ENCODE data around the gene HS6ST3.

Gene HS6ST3

GRCh38 chr13:96203471-96203870 lies 113.6 kb downstream of the HS6ST3 start:
- DNase-seq: no peak

- no peak for DNase-seq
Measured at GRCh38 chr13:96214824-96215445, 125.0 kb downstream of the HS6ST3 start.

- DNase-seq: no peak
Measured at GRCh38 chr13:96216543-96216942, 126.6 kb downstream of the HS6ST3 start.

GRCh38 chr13:96218475-96218874 lies 128.6 kb downstream of the HS6ST3 start:
- no peak for DNase-seq

GRCh38 chr13:96221471-96221870 lies 131.6 kb downstream of the HS6ST3 start:
- DNase-seq: no peak

GRCh38 chr13:96223231-96223630 lies 133.3 kb downstream of the HS6ST3 start:
- DNase-seq: no peak

GRCh38 chr13:96229356-96229755 lies 139.4 kb downstream of the HS6ST3 start:
- DNase-seq: no peak

- DNase-seq: no peak
Measured at GRCh38 chr13:96238241-96238640, 148.3 kb downstream of the HS6ST3 start.

- DNase-seq: no peak
Measured at GRCh38 chr13:96238861-96239260, 149.0 kb downstream of the HS6ST3 start.

GRCh38 chr13:96243376-96243775 lies 153.5 kb downstream of the HS6ST3 start:
- DNase-seq: no peak

- no peak for DNase-seq
Measured at GRCh38 chr13:96248103-96248502, 158.2 kb downstream of the HS6ST3 start.

GRCh38 chr13:96248996-96249395 lies 159.1 kb downstream of the HS6ST3 start:
- DNase-seq: no peak

GRCh38 chr13:96252903-96253302 lies 163.0 kb downstream of the HS6ST3 start:
- DNase-seq: no peak

- no peak for DNase-seq
Measured at GRCh38 chr13:96273196-96273595, 183.3 kb downstream of the HS6ST3 start.

GRCh38 chr13:96274046-96274445 lies 184.1 kb downstream of the HS6ST3 start:
- DNase-seq: no peak

- DNase-seq: no peak
Measured at GRCh38 chr13:96279904-96280303, 190.0 kb downstream of the HS6ST3 start.

GRCh38 chr13:96284971-96285370 lies 195.1 kb downstream of the HS6ST3 start:
- no peak for DNase-seq

- DNase-seq: no peak
Measured at GRCh38 chr13:96285729-96286128, 195.8 kb downstream of the HS6ST3 start.

GRCh38 chr13:96294930-96295881 lies 205.3 kb downstream of the HS6ST3 start:
- no peak for DNase-seq

- no peak for DNase-seq
Measured at GRCh38 chr13:96297360-96297759, 207.5 kb downstream of the HS6ST3 start.

- DNase-seq: no peak
Measured at GRCh38 chr13:96299235-96299634, 209.3 kb downstream of the HS6ST3 start.

- DNase-seq: no peak
Measured at GRCh38 chr13:96308568-96308967, 218.7 kb downstream of the HS6ST3 start.

GRCh38 chr13:96314974-96315373 lies 225.1 kb downstream of the HS6ST3 start:
- no peak for DNase-seq

GRCh38 chr13:96338030-96338429 lies 248.1 kb downstream of the HS6ST3 start:
- DNase-seq: no peak

All from stimulated activated CD4-positive, alpha-beta T cell treated with anti-CD3 and anti-CD28 coated beads, Interleukin-2, amount 100 ng/mL, for 24 hours (primary cell).